Measurements from ENCODE around the gene CCDC27.

Gene CCDC27

DNA sequence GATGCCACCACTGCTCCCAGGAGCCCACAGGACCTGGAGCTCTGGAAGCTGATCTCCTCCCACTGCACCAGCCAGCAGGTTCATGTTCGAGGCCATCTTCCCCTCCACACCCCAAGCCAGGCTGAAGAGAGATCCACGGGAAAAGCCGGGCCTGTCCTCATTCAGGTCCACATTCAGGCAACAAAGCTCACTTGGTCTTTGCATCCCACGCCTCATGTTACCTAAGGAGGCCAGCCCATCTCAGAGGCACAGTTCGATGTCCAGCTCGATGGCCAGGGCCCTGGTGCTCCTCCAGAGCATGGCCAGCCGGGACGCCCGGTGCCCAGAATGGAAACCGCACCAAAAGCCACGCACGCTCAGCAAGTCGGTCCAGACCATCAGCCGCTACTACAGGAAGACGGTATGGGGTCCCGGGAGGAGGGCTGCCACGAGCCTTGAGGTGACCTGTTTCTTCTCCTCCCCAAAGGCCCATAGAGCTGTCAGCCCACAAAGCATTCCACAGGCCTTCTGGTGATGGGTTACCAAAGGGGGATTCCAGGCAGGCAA, at the start of gene CCDC27:
Gene CCDC27 (plus strand): TSS at position 51 of the 546 bp plus-strand sequence. CDS start 32 bp downstream, at position 83.
- no peak for DNase-seq

- DNase-seq: no peak
Measured at GRCh38 chr1:3702528-3702927, 49.7 kb upstream of the CCDC27 start.

DNA sequence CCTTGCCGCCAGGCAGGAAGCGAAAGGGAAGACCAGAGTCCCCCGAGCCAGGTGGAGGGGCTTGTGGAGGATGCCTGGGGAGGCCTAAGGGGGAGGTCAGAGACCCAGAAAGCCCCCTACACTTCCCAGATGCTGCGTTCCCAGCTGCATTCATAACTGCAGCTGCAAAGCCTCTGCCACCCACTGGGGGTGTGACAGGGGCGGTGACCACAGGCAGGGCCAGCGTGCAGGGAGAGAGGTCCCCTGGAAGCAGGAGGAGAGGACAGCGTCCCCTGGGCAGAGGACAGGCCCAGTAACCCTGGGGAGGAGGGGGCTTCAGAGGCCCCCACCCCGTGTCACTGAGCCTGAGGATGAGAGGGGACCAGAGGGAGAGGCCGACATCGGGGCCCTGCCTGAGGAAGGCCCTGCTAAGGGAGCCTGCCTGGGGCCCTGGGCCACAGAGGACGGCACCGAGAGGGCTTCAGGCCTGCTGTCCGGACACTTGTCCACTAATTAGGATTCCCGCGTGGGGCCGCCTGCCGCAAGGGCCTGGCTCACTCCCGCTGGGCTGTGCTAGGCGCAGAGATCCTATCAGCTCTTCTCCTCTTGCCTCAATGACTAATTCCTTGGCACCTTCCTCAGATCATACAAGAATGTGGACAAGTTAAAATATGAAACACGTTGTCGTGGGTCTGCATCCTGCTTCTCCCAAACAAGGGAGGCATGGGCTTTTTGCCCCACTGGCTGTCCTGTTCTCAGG, 49.1 kb upstream of the CCDC27 start:
- no peak for DNase-seq

DNA sequence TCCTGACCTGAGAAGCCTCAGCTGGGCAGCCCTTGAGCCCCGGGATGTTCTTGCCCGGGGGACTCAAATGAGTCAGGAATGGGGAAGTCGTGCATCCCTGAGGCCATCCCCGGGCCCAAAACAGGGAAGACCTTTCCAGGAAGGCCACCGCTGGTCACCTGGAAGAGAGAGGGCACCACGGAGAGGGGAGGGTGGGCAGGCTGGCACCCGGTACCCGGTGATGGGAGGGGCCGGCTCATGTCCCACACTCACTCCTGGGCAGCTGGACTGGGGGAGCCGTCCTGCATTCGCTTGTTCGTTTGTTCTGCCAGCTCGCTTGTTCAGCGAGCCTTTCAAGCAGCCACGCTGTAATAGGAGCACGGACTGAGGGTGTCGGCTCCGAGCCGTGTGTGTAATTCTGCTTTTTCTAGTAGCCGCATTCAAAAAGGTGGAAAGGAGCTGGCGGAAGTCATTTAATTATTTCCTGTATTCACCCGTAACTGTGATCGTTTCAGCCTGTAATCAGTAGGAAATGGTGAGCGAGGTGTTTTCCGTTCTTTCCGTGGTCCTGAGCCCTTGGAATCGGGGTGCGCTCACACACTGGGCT, 48.4 kb upstream of the CCDC27 start:
- no peak for DNase-seq

DNA sequence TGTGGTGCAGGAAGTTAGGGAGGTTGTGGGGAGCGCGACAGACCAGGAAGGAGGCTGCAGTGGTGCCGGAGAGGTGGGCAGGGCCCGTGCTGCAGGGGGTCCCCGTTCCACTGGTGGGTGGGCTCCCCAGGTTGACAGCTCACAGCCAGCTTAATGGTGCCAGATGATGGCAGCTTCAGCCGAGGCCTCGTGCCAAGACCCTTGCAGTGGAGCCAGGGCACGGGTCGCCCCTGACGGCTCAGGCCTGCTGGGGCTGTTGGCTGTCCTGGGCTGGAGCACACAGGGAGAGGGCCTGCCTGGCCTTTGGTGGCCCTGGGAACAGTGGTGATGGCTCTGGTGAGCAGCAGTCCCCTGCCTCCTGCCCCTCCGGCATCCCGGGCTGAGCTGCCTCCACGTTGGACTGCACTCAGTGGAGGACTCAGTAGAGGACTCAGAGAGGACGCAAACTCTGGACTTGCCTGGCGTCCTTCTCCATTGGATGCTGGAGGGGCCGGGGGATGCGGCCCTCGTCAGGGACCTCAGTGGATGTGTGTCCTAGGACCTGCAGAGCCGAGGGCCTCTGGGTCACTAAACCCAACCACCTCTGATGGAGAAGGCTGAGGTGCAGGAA, 46.8 kb upstream of the CCDC27 start:
- no peak for DNase-seq

DNA sequence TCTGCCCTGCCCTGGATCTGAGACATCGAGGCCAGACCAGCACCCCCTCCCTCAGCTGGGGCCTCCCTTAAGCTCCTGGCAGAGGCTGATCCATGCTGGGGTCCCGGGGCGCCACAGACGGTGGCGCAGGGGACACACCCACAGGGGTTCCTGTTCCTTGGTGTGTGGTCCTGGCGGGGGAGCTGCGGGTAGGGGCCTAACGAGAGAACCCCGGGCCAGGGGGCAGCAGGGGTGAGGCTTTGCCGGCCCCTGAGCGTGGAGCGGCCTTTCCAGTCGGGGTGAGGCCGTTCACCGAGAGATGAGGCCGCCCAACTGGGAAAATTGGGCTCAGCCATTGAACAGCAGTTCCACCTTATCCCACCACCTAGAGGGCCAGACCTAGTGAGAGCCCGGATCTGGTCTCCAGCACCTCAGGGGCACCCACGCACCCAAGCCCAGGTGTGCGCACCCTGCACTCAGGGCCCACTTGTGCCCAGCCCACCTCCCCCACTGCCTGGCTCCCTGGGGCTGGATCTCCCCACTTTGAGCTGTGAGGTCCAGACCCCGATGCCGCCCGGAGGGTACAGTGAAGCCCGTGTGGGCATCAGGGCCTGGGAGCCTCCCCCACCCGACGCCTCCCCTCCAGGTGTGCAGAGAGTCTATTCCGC, 45.5 kb upstream of the CCDC27 start:
- no peak for DNase-seq

DNA sequence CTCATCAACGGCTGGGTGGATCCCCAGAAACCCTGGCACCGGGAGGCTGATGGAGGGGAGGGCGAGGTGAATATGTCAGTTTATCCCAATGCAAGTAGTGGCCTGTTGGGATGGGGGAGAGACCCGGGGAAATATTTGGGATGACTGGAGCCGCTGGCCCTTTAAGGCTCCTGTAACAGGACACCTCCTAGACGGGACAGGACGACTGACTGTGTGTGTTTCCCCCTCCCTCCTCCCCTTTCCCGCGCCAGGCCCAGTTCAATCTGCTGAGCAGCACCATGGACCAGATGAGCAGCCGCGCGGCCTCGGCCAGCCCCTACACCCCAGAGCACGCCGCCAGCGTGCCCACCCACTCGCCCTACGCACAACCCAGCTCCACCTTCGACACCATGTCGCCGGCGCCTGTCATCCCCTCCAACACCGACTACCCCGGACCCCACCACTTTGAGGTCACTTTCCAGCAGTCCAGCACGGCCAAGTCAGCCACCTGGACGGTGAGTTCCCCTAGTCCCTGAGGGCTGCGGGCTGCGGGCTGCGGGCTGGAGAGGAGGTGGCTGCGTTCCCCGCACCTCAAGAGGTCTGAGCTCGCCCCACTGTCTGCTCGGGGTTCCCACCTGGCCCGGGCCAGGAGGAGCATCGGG, 44.8 kb upstream of the CCDC27 start:
- DNase-seq: no peak

GRCh38 chr1:3707939-3708328, 44.3 kb upstream of the CCDC27 start:
- DNase-seq: no peak

DNA sequence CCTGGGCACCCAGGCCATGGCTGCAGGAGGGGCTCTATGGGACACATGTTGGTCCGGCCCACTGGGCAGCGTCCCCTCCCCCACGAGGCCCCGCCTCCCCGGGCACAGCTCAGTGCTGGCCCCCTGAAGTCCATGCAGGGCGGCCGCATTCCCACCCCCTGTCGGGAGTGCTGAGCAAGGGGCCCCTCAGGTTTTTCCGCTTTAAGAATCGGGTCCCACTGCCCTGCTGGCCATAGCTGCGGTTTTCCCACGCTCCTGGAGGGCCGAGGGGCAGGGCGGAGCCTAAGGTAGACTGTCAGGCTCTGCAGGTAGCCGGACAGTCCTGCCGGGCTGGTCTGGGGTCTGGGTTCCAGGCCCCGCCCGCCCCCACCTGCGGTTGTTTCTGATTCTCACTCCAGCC, 43.5 kb upstream of the CCDC27 start:
- no peak for DNase-seq

- no peak for DNase-seq
Measured at GRCh38 chr1:3710251-3710650, 42.0 kb upstream of the CCDC27 start.

DNA sequence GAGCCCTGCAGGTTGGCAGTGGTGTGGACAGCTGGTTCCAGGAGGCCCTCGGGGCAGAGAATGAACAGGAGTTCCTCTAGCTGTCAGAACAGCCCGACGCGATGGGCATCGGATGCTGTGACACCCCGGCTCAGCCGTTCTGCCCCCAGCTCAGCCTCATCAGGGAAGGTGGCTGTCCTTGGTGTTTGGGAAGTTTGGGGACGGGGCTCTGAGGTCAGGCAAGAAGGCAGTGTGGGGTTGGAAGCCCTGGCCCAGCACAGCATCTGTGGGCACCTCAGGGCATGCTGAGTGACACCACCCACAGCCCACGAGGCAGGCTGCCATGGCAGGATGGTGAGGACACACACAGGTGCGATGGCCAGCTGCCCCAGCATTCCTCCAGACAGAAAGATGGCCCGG, 40.9 kb upstream of the CCDC27 start:
- no peak for DNase-seq

GRCh38 chr1:3711780-3712451, 40.3 kb upstream of the CCDC27 start:
- DNase-seq: no peak

DNA sequence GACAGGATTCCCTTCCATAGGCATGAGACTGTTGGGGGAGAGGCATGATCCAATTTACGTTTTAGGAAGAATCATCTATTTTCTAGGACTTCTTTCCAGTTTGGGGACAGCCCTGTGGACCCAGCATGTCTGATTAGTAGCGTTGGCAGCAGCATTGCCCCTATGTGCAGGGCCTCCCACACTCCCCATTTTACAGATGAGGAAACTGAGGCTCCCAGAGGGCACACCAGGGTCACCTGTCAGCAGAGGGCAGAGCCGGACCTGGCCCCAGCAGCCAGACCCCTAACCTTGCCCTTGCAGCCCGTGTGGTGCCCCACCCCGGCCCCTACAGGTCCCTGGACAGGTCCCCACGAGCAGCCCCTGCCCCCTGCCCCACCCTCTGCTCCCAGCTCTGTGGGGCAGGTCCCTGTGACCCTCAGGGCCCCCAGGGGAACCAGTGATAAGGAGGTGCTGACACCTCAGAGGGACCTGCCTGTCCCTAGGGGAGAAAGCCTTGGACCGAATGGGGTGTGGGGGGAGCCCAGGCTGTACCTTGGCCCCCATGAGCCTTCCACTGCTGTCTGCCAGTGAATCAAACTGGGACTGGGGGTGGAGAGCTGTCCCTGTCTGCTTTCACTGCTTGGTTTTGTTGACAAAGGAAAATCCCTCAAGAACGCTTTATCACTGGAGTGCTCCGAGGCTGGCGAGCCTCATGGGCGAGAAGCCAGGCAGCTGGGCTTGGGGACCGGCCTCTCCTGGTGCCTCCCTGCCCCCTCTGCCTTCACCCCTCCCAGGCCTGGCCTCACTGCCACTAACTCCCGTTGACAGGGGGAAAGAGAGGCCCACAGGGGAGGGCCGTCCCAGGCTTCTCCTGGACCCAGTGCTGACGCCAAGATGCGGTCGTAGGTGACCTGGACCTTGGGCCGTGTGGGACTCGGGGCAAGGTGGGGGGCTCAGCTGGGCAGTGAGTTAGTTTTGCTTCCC, 39.4 kb upstream of the CCDC27 start:
- no peak for DNase-seq

- DNase-seq: no peak
Measured at GRCh38 chr1:3713840-3714239, 38.4 kb upstream of the CCDC27 start.

DNA sequence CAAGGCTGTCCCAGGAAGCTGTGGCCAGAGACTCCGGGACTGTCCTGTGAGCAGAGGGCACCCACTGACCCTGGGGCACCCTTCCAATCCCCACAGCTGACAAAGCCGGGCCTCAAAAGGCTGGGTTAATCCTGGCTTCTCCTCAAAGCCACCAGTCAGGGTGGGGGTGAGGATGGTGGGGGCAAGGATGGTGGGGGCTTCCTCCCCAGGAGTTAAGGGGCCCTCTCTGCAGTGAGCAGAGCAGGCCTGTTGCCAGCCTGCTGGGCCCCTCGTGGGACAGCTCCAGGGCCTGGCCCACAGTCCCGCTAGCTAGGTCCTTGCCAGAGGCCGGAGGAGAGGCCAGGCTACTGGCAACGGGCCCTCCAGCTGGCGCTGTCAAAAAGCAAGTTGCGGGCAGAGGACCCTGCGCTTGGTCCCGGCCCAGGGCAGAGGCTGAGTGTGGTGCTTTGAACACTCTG, 37.9 kb upstream of the CCDC27 start:
- no peak for DNase-seq

GRCh38 chr1:3714814-3715213, 37.4 kb upstream of the CCDC27 start:
- DNase-seq: no peak

DNA sequence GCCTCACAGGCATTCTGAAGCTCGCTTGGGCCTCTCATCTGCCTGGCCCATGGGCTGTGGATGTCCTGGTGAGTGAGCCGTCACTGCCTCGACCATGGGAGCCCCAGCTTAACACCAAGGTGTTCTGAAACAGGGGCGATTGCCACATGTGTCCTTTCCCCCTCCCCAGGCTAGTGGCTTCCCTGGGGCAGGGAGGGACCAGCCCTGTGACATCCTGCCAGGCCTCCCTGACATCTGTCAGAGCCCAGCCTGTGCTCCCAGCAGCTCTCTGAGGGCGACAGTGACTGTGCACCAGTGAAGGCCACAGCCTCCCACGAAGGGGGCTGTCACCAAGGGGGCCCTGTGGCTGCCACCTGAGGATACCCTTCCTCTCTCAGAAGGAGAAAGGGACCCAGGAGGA, 35.9 kb upstream of the CCDC27 start:
- no peak for DNase-seq

DNA sequence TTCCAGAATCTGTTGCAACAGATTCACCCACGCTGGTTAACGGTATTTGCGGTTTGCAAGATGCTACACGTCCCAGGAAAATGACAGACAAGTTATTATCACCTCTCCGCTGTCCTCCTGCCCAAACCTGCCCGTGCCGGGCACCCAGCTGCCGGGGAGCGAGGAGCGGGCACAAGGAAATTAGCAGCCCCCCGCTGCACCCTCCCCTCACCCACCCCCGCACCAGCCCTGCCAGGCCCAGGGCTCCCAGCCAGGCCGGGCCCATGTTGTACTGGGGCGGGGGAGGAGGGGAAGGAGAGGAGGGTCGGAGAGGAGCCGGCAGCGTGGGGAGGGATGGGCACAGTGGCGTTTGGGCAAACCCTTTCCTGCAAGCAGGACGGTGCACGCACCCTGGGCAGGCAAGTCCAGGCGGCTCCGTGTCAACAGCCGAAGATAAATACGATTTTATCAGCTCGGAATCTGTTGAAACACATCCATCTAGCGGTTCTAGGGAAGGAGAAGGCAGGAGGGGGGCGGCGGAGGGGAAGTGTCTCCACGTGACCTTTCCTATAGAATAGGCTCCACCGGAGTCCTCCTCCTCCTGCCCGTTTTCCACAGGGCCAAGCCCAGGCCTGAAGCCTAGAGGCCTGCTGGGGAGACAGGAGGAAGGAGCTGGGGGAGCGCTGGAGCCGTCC, 35.1 kb upstream of the CCDC27 start:
- DNase-seq: no peak

- DNase-seq: peak in 2 of 3 donors; percentile 10 to 44
Measured at GRCh38 chr1:3717715-3718601, 34.3 kb upstream of the CCDC27 start.

Measured in suppressor macrophage treated with lipopolysaccharide for 1 hour (primary cell).